Panc1 (cell line): ENCODE measurements around the gene ARID5B.

Experiments used
- CTCF ChIP-seq: fragments of 450-650 bp; IDR thresholded peaks from 2 replicates; pipeline ENCODE4 v1.5.1; 2017; ENCODE audit warnings: mild to moderate bottlenecking
- POLR2AphosphoS5 ChIP-seq: IDR thresholded peaks from 2 replicates; pipeline ENCODE4 v1.6.1; 2012; ENCODE audit warnings: mild to moderate bottlenecking, low read depth, low read length, moderate library complexity
- REST ChIP-seq, 2 experiments: IDR thresholded peaks; 2 replicates each; pipeline ENCODE4 v1.6.1; 2011 to 2012; ENCODE audit warnings: low read depth in 2 of 2, control low read depth in 1 of 2, low read length in 1 of 2, mild to moderate bottlenecking in 1 of 2, moderate library complexity in 1 of 2; ENCODE audit not compliant: insufficient read depth in 1 of 2
- SIN3A ChIP-seq: IDR thresholded peaks from 2 replicates; pipeline ENCODE4 v1.6.1; 2012; ENCODE audit warnings: low read depth, mild to moderate bottlenecking, low read length, moderate library complexity, borderline replicate concordance; ENCODE audit not compliant: insufficient read depth
- TCF7L2 ChIP-seq: IDR thresholded peaks from 2 replicates; pipeline ENCODE4 v1.6.1; 2011; ENCODE audit warnings: mild to moderate bottlenecking, low read depth, low read length, inconsistent platforms

- TF ChIP-seq CTCF, result no peak
- TF ChIP-seq REST (IDR thresholded peaks at IDR 0.05; ENCODE audit: insufficient read depth in 1 of 2, low read depth in 2 of 2, low read length in 1 of 2), result no peak
- no peak for TF ChIP-seq POLR2AphosphoS5
- no peak for TF ChIP-seq TCF7L2
- TF ChIP-seq SIN3A, result no peak
Measured at GRCh38 chr10:61981460-61981859, 80.0 kb downstream of the ARID5B start.
